ENCODE data around the gene FBXO2.

- TF ChIP-seq CTCF (conservative IDR thresholded peaks at IDR 0.05) = no peak
- no peak for TF ChIP-seq ZFX (IDR thresholded peaks at IDR 0.05)
Observed at GRCh38 chr1:11610629-11611180, 43.5 kb downstream of the FBXO2 start.
